ENCODE measurements around the gene INMT.

- TF ChIP-seq POLR2A (IDR thresholded peaks at IDR 0.05; ENCODE audit: low read depth) (no peak), CTCF (IDR thresholded peaks at IDR 0.05) (no peak), POLR2AphosphoS5 (IDR thresholded peaks at IDR 0.05) (no peak), EP300 (IDR thresholded peaks at IDR 0.05) (no peak)
These were observed 549 bp downstream of the INMT start for GRCh38 chr7:30752484-30752883.
